ENCODE measurements around the gene BICD1.

Gene BICD1

DNA sequence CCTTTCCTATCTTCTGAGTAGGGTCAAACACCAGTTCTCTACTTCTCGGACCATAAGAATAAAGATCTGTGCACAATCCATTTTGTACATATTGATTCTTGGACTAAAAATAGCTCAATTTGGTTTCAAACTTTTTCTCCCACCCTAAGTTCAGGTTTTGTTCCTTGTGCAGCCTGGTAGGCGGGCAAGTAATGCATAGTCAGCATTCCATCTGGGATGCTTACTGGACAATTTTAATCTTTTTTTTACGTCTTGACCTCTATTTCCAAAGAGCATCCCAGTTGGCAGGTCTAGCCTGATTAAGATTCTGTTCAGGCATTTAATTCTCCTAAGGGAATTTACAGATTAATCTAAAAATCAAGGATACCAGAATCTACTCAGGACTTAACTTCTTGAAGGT, 126.9 kb downstream of the BICD1 start:
- Histone ChIP-seq H3K27me3 (ENCODE audit: insufficient read depth, poor library complexity, severe bottlenecking) (no peaks in the 10 kb centered on the region), H3K9me3 (ENCODE audit: severe bottlenecking) (no peaks in the 10 kb centered on the region), H3K4me3 (ENCODE audit: severe bottlenecking) (no peak overlapping the region), H3K36me3 (ENCODE audit: low read depth) (0 out of 2 replicates have a peak, but pooled peaks cover 5% of the 10 kb centered on the region), H3K4me1 (ENCODE audit: insufficient read depth, poor library complexity, severe bottlenecking) (no peaks in the 10 kb centered on the region), H3K27ac (ENCODE audit: poor library complexity, severe bottlenecking) (no peak overlapping the region)
- TF ChIP-seq, protein P1, sequence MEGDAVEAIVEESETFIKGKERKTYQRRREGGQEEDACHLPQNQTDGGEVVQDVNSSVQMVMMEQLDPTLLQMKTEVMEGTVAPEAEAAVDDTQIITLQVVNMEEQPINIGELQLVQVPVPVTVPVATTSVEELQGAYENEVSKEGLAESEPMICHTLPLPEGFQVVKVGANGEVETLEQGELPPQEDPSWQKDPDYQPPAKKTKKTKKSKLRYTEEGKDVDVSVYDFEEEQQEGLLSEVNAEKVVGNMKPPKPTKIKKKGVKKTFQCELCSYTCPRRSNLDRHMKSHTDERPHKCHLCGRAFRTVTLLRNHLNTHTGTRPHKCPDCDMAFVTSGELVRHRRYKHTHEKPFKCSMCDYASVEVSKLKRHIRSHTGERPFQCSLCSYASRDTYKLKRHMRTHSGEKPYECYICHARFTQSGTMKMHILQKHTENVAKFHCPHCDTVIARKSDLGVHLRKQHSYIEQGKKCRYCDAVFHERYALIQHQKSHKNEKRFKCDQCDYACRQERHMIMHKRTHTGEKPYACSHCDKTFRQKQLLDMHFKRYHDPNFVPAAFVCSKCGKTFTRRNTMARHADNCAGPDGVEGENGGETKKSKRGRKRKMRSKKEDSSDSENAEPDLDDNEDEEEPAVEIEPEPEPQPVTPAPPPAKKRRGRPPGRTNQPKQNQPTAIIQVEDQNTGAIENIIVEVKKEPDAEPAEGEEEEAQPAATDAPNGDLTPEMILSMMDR (IDR thresholded peaks at IDR 0.05; ENCODE audit: poor library complexity, severe bottlenecking), result no peak
- DNase-seq (ENCODE audit: low spot score) (no peak), ATAC-seq (ENCODE audit: low read depth) (no peak)

DNA sequence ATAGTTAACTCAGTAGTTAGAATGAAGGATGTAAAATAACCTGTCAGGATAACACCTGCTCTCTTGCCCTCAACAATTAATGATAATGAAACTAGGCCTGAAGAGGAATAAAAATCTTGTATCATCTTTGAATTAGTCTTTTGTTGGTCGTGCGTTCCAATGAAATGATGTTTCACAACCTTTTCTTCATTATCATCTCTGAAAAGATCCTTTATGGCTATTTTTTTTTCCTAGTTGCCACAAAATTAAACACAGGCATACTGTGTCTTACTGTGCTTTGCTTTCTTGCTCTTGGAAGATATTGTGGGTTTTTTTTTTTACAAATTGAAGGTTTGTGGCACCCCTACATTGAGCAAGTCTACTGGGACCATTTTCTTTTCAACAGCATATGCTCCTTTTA, 128.6 kb downstream of the BICD1 start:
- Histone ChIP-seq H3K36me3 (ENCODE audit: low read depth) (0 out of 2 replicates have a peak, but pooled peaks cover 5% of the 10 kb centered on the region), H3K9me3 (ENCODE audit: severe bottlenecking) (no peaks in the 10 kb centered on the region), H3K27ac (ENCODE audit: poor library complexity, severe bottlenecking) (no peak overlapping the region), H3K27me3 (ENCODE audit: insufficient read depth, poor library complexity, severe bottlenecking) (no peaks in the 10 kb centered on the region), H3K4me1 (ENCODE audit: insufficient read depth, poor library complexity, severe bottlenecking) (no peaks in the 10 kb centered on the region), H3K4me3 (ENCODE audit: severe bottlenecking) (no peak overlapping the region)
- DNase-seq (ENCODE audit: low spot score) (no peak), ATAC-seq (ENCODE audit: low read depth) (no peak)
- TF ChIP-seq, protein P1 (IDR thresholded peaks at IDR 0.05; ENCODE audit: poor library complexity, severe bottlenecking), result no peak

DNA sequence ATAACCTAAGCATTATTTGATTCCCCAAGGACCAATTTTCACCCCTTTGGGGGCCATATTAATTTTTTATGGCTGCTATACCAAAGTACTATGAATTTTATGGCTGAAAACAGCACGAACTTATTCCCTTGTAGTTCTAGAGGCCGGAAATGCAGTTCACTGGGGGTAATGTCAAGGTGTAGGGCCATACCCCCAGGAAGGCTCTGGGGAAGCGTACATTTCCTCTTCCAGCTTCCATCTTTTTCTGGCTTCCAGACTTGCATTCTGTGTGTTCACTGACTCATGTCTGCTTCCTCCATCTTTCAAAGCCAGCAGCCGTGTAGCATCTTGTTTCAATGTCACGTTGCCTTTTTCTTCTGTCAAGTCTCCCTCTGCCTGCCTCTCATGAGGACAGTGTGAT, 133.5 kb downstream of the BICD1 start:
- Histone ChIP-seq H3K4me3 (ENCODE audit: severe bottlenecking) (no peak overlapping the region), H3K4me1 (ENCODE audit: insufficient read depth, poor library complexity, severe bottlenecking) (no peaks in the 10 kb centered on the region), H3K27ac (ENCODE audit: poor library complexity, severe bottlenecking) (no peak overlapping the region), H3K36me3 (ENCODE audit: low read depth) (0 out of 2 replicates have a peak, but pooled peaks cover 5% of the 10 kb centered on the region), H3K27me3 (ENCODE audit: insufficient read depth, poor library complexity, severe bottlenecking) (no peaks in the 10 kb centered on the region), H3K9me3 (ENCODE audit: severe bottlenecking) (no peaks in the 10 kb centered on the region)
- no peak for ATAC-seq (ENCODE audit: low read depth)
- DNase-seq (ENCODE audit: low spot score), result no peak
- TF ChIP-seq, protein P1 (IDR thresholded peaks at IDR 0.05; ENCODE audit: poor library complexity, severe bottlenecking), result no peak

DNA sequence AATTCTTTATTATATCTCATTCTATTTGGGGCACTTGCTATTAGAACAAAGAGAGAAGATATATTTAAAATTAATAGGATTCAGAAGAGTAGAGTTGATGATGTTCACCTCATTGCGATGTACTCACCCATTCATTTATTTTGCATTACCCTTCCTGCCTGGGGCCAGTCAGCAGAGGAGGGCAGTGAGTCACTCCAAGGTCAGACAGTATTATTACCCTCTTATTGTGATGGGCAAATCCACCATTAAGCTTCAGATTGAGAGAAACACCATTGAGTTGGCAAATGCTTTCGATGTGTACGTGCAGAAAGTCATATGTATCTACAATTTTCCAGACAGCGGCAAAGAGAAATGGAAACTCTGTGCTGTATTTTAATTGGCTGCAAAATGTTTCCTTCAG, 134.2 kb downstream of the BICD1 start:
- Histone ChIP-seq H3K9me3 (ENCODE audit: severe bottlenecking) (no peaks in the 10 kb centered on the region), H3K4me3 (ENCODE audit: severe bottlenecking) (no peak overlapping the region), H3K36me3 (ENCODE audit: low read depth) (0 out of 2 replicates have a peak, but pooled peaks cover 5% of the 10 kb centered on the region), H3K27me3 (ENCODE audit: insufficient read depth, poor library complexity, severe bottlenecking) (no peaks in the 10 kb centered on the region), H3K4me1 (ENCODE audit: insufficient read depth, poor library complexity, severe bottlenecking) (no peaks in the 10 kb centered on the region), H3K27ac (ENCODE audit: poor library complexity, severe bottlenecking) (no peak overlapping the region)
- ATAC-seq (ENCODE audit: low read depth) (peak; percentile 58; the same call in 1 of the 3 replicates), DNase-seq (ENCODE audit: low spot score) (no peak)
- TF ChIP-seq, protein P1 (IDR thresholded peaks at IDR 0.05; ENCODE audit: poor library complexity, severe bottlenecking), result no peak

DNA sequence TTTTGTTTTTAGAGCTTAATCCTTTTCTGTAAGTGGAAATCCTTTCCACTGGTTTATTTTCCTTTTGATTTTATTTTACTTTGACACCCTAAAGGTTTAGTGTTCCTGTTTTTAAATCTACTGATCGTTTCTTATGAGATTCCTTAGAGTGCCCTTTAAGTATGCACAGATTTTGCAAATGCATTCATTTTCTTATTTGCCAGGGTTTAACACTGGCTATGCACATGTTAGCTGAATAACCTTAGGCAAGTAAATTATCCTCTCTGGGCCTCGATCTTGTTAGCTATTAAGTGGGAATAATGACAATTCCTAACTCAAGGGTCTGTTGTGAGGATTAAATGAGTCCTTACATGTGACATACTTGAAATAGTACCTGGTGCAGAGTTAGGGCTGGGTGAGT, 136.0 kb downstream of the BICD1 start:
- no peak overlapping the region for H3K27ac ChIP-seq (ENCODE audit: poor library complexity, severe bottlenecking)
- TF ChIP-seq, protein P1 (IDR thresholded peaks at IDR 0.05; ENCODE audit: poor library complexity, severe bottlenecking), result no peak
- ATAC-seq (ENCODE audit: low read depth) (no peak), DNase-seq (ENCODE audit: low spot score) (no peak)
- no peaks in the 10 kb centered on the region for H3K9me3 ChIP-seq (ENCODE audit: severe bottlenecking)
- no peak overlapping the region for H3K4me3 ChIP-seq (ENCODE audit: severe bottlenecking)
- no peaks in the 10 kb centered on the region for H3K27me3 ChIP-seq (ENCODE audit: insufficient read depth, poor library complexity, severe bottlenecking)
- no peaks in the 10 kb centered on the region for H3K4me1 ChIP-seq (ENCODE audit: insufficient read depth, poor library complexity, severe bottlenecking)
- H3K36me3 ChIP-seq (ENCODE audit: low read depth), result 0 out of 2 replicates have a peak, but pooled peaks cover under 1% of the 10 kb centered on the region
